ENCODE data around the gene OPCML.

OPCML gene

GRCh38 chr11:133531971-133532651 is at the start of gene OPCML:
OPCML (minus strand) TSS chr11:133532501.
- no peak for FAIRE-seq

GRCh38 chr11:133581091-133581490 is 48.8 kb upstream of the OPCML start:
- no peak for FAIRE-seq

- FAIRE-seq, result no peak
Observed at GRCh38 chr11:133579165-133580031, 47.1 kb upstream of the OPCML start.

- FAIRE-seq, result no peak
Observed at GRCh38 chr11:133577403-133577802, 45.1 kb upstream of the OPCML start.

GRCh38 chr11:133576351-133576750 is 44.0 kb upstream of the OPCML start:
- FAIRE-seq, result no peak

- no peak for FAIRE-seq
Observed at GRCh38 chr11:133573081-133573480, 40.8 kb upstream of the OPCML start.

GRCh38 chr11:133570376-133570775 is 38.1 kb upstream of the OPCML start:
- no peak for FAIRE-seq

- no peak for FAIRE-seq
Observed at GRCh38 chr11:133563505-133564025, 31.3 kb upstream of the OPCML start.

GRCh38 chr11:133560472-133560855 is 28.2 kb upstream of the OPCML start:
- FAIRE-seq, result no peak

GRCh38 chr11:133559833-133560471 is 27.7 kb upstream of the OPCML start:
- no peak for FAIRE-seq

- no peak for FAIRE-seq
Observed at GRCh38 chr11:133559382-133559781, 27.1 kb upstream of the OPCML start.

- FAIRE-seq, result no peak
Observed at GRCh38 chr11:133555034-133555433, 22.7 kb upstream of the OPCML start.

- no peak for FAIRE-seq
Observed at GRCh38 chr11:133553885-133554740, 21.8 kb upstream of the OPCML start.

GRCh38 chr11:133552938-133553337 is 20.6 kb upstream of the OPCML start:
- no peak for FAIRE-seq

GRCh38 chr11:133551064-133551463 is 18.8 kb upstream of the OPCML start:
- FAIRE-seq, result no peak

- no peak for FAIRE-seq
Observed at GRCh38 chr11:133549826-133550225, 17.5 kb upstream of the OPCML start.

- FAIRE-seq, result no peak
Observed at GRCh38 chr11:133548641-133549040, 16.3 kb upstream of the OPCML start.

GRCh38 chr11:133547808-133548494 is 15.7 kb upstream of the OPCML start:
- no peak for FAIRE-seq

- no peak for FAIRE-seq
Observed at GRCh38 chr11:133545199-133545803, 13.0 kb upstream of the OPCML start.

- FAIRE-seq, result no peak
Observed at GRCh38 chr11:133541720-133542095, 9.4 kb upstream of the OPCML start.

GRCh38 chr11:133541021-133541719 is 8.9 kb upstream of the OPCML start:
- no peak for FAIRE-seq
